Suprapubic skin (tissue), 3 donors: Measurements from ENCODE around the gene GNAO1.

ENCODE experiments used
- CTCF ChIP-seq, 2 donors: fragments of 200-600 bp in 1 of 2; fragments of 450-650 bp in 1 of 2; sonication (generic) in 1 of 2; IDR thresholded peaks; one replicate each; pipeline ENCODE4 v1.5.1; 2016 to 2019; ENCODE audit warnings: antibody characterized with exemption in 2 of 2, mild to moderate bottlenecking in 1 of 2, moderate library complexity in 1 of 2
- EP300 ChIP-seq: sonication (generic); formaldehyde crosslinking; IDR thresholded peaks from one replicate; pipeline ENCODE4 v1.6.1; 2017; ENCODE audit warnings: antibody characterized with exemption
- POLR2A ChIP-seq, 2 donors: fragments of 450-650 bp; IDR thresholded peaks; one replicate each; pipeline ENCODE4 v1.6.1; 2017; ENCODE audit warnings: antibody characterized with exemption in 2 of 2, mild to moderate bottlenecking in 2 of 2, moderate library complexity in 2 of 2

GRCh38 chr16:56354746-56355145, 163.5 kb downstream of the GNAO1 start:
- TF ChIP-seq POLR2A (IDR thresholded peaks at IDR 0.05) (no peak), CTCF (IDR thresholded peaks at IDR 0.05) (no peak), EP300 (no peak)
